Measurements from ENCODE around the gene PPP1R16B.
"Not testable (repeated sequence)": the region's sequence is repeated elsewhere in the genome, so short reads cannot be mapped to it uniquely, and the experiment has no call there.

The PPP1R16B gene

GRCh38 chr20:38789503-38790199, 15.8 kb upstream of the PPP1R16B start:
- Histone ChIP-seq H3K4me3 (ENCODE audit: low read depth, low read length) (no peak overlapping the region), H3K27me3 (replicated peaks) (no peaks in the 10 kb centered on the region), H3K36me3 (replicated peaks) (no peaks in the 10 kb centered on the region), H3K27ac (no peak overlapping the region)
- TF ChIP-seq CTCF (IDR thresholded peaks at IDR 0.05; ENCODE audit: low read depth, low read length, missing control alignments) = no peak
- peak; percentile 12 for DNase-seq
- in situ Hi-C loops (cut with HindIII; ENCODE audit: low pct_ligation_motif_present, low sequenced_read_pairs) = no loop called here

GRCh38 chr20:38790200-38791053, 15.1 kb upstream of the PPP1R16B start:
- no peak overlapping the region for H3K27ac ChIP-seq

DNA sequence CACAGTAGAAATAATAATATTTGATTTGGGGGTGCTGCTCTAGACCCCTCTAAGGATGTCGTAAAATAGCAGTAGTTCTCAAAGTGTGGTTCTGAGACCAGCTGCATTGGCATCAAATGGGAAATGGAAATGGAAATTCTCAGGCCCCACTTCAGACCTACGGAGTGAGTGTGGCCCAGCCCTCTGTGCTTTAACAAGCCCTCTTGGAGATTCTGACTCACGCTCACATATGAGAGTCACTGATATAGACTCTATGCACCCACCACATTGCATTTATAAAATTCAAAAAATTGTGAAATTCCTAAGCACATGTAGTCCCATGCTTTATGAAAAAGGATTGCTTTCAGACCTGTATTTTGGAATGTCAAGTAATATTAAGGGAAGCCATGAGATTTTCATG, 14.2 kb upstream of the PPP1R16B start:
- H3K27ac ChIP-seq = no peak overlapping the region
- H3K27me3 ChIP-seq (replicated peaks) = no peaks in the 10 kb centered on the region
- H3K4me3 ChIP-seq (ENCODE audit: low read depth, low read length) = no peak overlapping the region
- no peaks in the 10 kb centered on the region for H3K36me3 ChIP-seq (replicated peaks)
- in situ Hi-C loops (cut with HindIII; ENCODE audit: low pct_ligation_motif_present, low sequenced_read_pairs) = no loop called here
- DNase-seq = no peak
- no peak for TF ChIP-seq CTCF (IDR thresholded peaks at IDR 0.05; ENCODE audit: low read depth, low read length, missing control alignments)

More at GRCh38 chr20:38790200-38791053, 15.1 kb upstream of the PPP1R16B start:
- DNase-seq = peak; percentile 25
- no peaks in the 10 kb centered on the region for H3K27me3 ChIP-seq (replicated peaks)
- no peaks in the 10 kb centered on the region for H3K36me3 ChIP-seq (replicated peaks)
- H3K4me3 ChIP-seq (ENCODE audit: low read depth, low read length) = no peak overlapping the region
- in situ Hi-C loops (cut with HindIII; ENCODE audit: low pct_ligation_motif_present, low sequenced_read_pairs) = no loop called here
- TF ChIP-seq CTCF (IDR thresholded peaks at IDR 0.05; ENCODE audit: low read depth, low read length, missing control alignments) = peak; percentile 86

GRCh38 chr20:38791940-38792339, 13.6 kb upstream of the PPP1R16B start:
- Histone ChIP-seq H3K4me3 (ENCODE audit: low read depth, low read length) (no peak overlapping the region), H3K36me3 (replicated peaks) (no peaks in the 10 kb centered on the region), H3K27me3 (replicated peaks) (no peaks in the 10 kb centered on the region), H3K27ac (no peak overlapping the region)
- DNase-seq = no peak
- in situ Hi-C loops (cut with HindIII; ENCODE audit: low pct_ligation_motif_present, low sequenced_read_pairs) = no loop called here
- no peak for TF ChIP-seq CTCF (IDR thresholded peaks at IDR 0.05; ENCODE audit: low read depth, low read length, missing control alignments)

GRCh38 chr20:38794057-38794456, 11.4 kb upstream of the PPP1R16B start:
- H3K27me3 ChIP-seq (replicated peaks); H3K36me3 ChIP-seq (replicated peaks); H3K4me3 ChIP-seq (ENCODE audit: low read depth, low read length); DNase-seq; H3K27ac ChIP-seq; in situ Hi-C loops (cut with HindIII; ENCODE audit: low pct_ligation_motif_present, low sequenced_read_pairs): not testable (repeated sequence)

DNA sequence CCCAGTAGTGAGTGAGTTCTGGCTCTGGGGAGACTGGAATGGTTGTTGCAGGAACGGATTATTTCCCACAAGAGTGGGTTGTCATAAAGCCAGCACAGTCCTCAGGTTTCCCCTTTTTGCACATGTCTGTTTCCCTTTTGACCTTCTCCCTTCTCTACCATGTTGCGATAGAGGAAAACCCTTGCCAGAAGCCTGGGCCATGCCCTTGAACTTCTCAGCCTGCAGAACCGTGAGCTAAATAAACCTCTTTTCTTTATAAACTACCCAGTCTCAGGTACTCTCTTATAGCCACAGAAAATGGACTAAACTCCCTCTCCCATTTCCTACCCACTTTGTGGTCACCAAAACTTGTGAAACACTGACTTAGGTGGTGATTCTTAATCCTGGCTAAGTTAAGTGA, 7.2 kb upstream of the PPP1R16B start:
- DNase-seq = no peak
- TF ChIP-seq CTCF (IDR thresholded peaks at IDR 0.05; ENCODE audit: low read depth, low read length, missing control alignments) = no peak
- no peak overlapping the region for H3K27ac ChIP-seq
- no peaks in the 10 kb centered on the region for H3K36me3 ChIP-seq (replicated peaks)
- H3K4me3 ChIP-seq (ENCODE audit: low read depth, low read length) = no peak overlapping the region
- no peaks in the 10 kb centered on the region for H3K27me3 ChIP-seq (replicated peaks)
- in situ Hi-C loops (cut with HindIII; ENCODE audit: low pct_ligation_motif_present, low sequenced_read_pairs) = no loop called here

Data from brain microvascular endothelial cell (primary cell).